HCEC 1CT (cell line): ENCODE data around the gene ANKLE1.
A peak's percentile ranks its signal among the peaks of the same experiment; 100 is the strongest.

Experiments used
- DNase-seq: peaks from one replicate; pipeline ENCODE4 v3.0.0-alpha.2; 2017

Gene ANKLE1

GRCh38 chr19:17328517-17329365 lies 47.0 kb downstream of the ANKLE1 start:
- DNase-seq = no peak

GRCh38 chr19:17329366-17330261 lies 47.9 kb downstream of the ANKLE1 start:
- DNase-seq = no peak

- no peak for DNase-seq
Observed at GRCh38 chr19:17330262-17331044, 48.8 kb downstream of the ANKLE1 start.

GRCh38 chr19:17331045-17331558 lies 49.4 kb downstream of the ANKLE1 start:
- DNase-seq = no peak

- DNase-seq = no peak
Observed at GRCh38 chr19:17332360-17332676, 50.6 kb downstream of the ANKLE1 start.

GRCh38 chr19:17332677-17333581 lies 51.2 kb downstream of the ANKLE1 start:
- peak; percentile 40 for DNase-seq

GRCh38 chr19:17333611-17334413 lies 52.1 kb downstream of the ANKLE1 start:
- peak; percentile 81 for DNase-seq

- peak; percentile 97 for DNase-seq
Observed at GRCh38 chr19:17334414-17335409, 53.0 kb downstream of the ANKLE1 start, which contains the start of gene ANO8. Gene ANO8, minus strand, starts transcription at chr19:17334855. Its CDS starts 185 bp downstream, at chr19:17334670.

- DNase-seq = no peak
Observed at GRCh38 chr19:17335575-17335974, 53.9 kb downstream of the ANKLE1 start.
